ENCODE results near the gene E2F8. TPM values are rescaled to one million over a fixed set of nuclear protein-coding genes. Genes with fewer than 3 reads are reported as not detected.

The E2F8 gene
- total and polyA plus RNA-seq, 2 experiments from 2014 or later, result 8.3 to 10.6 TPM

GRCh38 chr11:19208959-19209546 lies 31.7 kb downstream of the E2F8 start:
- H3K36me3 Mint-ChIP-seq (ENCODE audit: low read depth), result no peaks in the 10 kb centered on the region
- no peaks in the 10 kb centered on the region for H3K79me2 ChIP-seq (replicated peaks; ENCODE audit: insufficient read depth)
- H3K27ac Mint-ChIP-seq, result no peak overlapping the region
- no peaks in the 10 kb centered on the region for H3F3A ChIP-seq (replicated peaks; ENCODE audit: low read depth)
- H3K4me2 ChIP-seq, result no peak overlapping the region
- H3K9me3 Mint-ChIP-seq, result no peaks in the 10 kb centered on the region
- no peak overlapping the region for H3K4me3 Mint-ChIP-seq
- H3K27me3 ChIP-seq (ENCODE audit: insufficient read depth), result no peaks in the 10 kb centered on the region
- no peaks in the 10 kb centered on the region for H3K4me1 ChIP-seq (ENCODE audit: insufficient read depth)
- ATAC-seq (no peak), DNase-seq (ENCODE audit: low spot score) (no peak)
- no peaks in the 10 kb centered on the region for H3K9me2 ChIP-seq (ENCODE audit: insufficient read depth)
- TF ChIP-seq, protein P1, sequence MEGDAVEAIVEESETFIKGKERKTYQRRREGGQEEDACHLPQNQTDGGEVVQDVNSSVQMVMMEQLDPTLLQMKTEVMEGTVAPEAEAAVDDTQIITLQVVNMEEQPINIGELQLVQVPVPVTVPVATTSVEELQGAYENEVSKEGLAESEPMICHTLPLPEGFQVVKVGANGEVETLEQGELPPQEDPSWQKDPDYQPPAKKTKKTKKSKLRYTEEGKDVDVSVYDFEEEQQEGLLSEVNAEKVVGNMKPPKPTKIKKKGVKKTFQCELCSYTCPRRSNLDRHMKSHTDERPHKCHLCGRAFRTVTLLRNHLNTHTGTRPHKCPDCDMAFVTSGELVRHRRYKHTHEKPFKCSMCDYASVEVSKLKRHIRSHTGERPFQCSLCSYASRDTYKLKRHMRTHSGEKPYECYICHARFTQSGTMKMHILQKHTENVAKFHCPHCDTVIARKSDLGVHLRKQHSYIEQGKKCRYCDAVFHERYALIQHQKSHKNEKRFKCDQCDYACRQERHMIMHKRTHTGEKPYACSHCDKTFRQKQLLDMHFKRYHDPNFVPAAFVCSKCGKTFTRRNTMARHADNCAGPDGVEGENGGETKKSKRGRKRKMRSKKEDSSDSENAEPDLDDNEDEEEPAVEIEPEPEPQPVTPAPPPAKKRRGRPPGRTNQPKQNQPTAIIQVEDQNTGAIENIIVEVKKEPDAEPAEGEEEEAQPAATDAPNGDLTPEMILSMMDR (conservative IDR thresholded peaks at IDR 0.05; ENCODE audit: low read depth in 2 of 2), result no peak
- TF ChIP-seq STAT1 (IDR thresholded peaks at IDR 0.05; ENCODE audit: unreplicated experiment) (no peak), ZNF114 (CRISPR knock-in tag; IDR thresholded peaks at IDR 0.05) (no peak), NANOG (IDR thresholded peaks at IDR 0.05; ENCODE audit: borderline replicate concordance) (no peak), JUNB (IDR thresholded peaks at IDR 0.05; ENCODE audit: unreplicated experiment) (no peak)
- TF ChIP-seq, protein P2, sequence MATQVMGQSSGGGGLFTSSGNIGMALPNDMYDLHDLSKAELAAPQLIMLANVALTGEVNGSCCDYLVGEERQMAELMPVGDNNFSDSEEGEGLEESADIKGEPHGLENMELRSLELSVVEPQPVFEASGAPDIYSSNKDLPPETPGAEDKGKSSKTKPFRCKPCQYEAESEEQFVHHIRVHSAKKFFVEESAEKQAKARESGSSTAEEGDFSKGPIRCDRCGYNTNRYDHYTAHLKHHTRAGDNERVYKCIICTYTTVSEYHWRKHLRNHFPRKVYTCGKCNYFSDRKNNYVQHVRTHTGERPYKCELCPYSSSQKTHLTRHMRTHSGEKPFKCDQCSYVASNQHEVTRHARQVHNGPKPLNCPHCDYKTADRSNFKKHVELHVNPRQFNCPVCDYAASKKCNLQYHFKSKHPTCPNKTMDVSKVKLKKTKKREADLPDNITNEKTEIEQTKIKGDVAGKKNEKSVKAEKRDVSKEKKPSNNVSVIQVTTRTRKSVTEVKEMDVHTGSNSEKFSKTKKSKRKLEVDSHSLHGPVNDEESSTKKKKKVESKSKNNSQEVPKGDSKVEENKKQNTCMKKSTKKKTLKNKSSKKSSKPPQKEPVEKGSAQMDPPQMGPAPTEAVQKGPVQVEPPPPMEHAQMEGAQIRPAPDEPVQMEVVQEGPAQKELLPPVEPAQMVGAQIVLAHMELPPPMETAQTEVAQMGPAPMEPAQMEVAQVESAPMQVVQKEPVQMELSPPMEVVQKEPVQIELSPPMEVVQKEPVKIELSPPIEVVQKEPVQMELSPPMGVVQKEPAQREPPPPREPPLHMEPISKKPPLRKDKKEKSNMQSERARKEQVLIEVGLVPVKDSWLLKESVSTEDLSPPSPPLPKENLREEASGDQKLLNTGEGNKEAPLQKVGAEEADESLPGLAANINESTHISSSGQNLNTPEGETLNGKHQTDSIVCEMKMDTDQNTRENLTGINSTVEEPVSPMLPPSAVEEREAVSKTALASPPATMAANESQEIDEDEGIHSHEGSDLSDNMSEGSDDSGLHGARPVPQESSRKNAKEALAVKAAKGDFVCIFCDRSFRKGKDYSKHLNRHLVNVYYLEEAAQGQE (IDR thresholded peaks at IDR 0.05; ENCODE audit: unreplicated experiment), result no peak
- no peak overlapping the region for H3K4me3 ChIP-seq
- H2AFZ ChIP-seq, result 0 out of 2 replicates have a peak overlapping the region, but pooled peaks have one; percentile 14
- no peak overlapping the region for H3K27ac ChIP-seq (ENCODE audit: low read depth)
- H3K4me1 Mint-ChIP-seq, result peaks cover 10% of the 10 kb centered on the region; the same call in 2 of the 3 replicates
- H3K36me3 ChIP-seq (ENCODE audit: insufficient read depth), result no peaks in the 10 kb centered on the region
- H3K27me3 Mint-ChIP-seq (ENCODE audit: insufficient read depth, low read depth, poor library complexity), result no peaks in the 10 kb centered on the region
- no peaks in the 10 kb centered on the region for H4K20me1 ChIP-seq (replicated peaks; ENCODE audit: insufficient read depth)

DNA sequence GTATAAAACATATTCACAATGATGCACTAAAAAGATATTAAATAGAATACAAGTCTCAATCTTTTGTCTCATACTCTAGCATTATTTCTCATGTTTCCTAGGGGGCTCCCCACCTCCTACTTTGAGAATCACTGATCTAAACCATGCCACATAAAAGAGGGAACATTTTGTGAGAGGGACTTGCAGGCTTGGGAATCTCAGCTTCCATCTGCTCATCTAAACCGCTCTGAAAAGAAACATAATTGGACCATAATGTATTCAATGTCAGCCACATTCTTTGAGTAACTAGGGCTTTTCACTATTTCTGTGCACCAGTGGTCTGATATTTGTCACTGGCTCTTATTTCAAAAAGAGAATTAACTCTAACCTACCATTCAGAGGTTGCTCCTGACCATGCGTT lies 32.6 kb downstream of the E2F8 start:
- no peaks in the 10 kb centered on the region for H3K36me3 Mint-ChIP-seq (ENCODE audit: low read depth)
- ATAC-seq, result no peak
- H3K27ac Mint-ChIP-seq, result no peak overlapping the region
- H3K9me2 ChIP-seq (ENCODE audit: insufficient read depth), result no peaks in the 10 kb centered on the region
- H3K4me3 Mint-ChIP-seq, result no peak overlapping the region
- no peaks in the 10 kb centered on the region for H3K27me3 Mint-ChIP-seq (ENCODE audit: insufficient read depth, low read depth, poor library complexity)
- H3K4me1 Mint-ChIP-seq, result peaks cover 10% of the 10 kb centered on the region; the same call in 2 of the 3 replicates
- no peaks in the 10 kb centered on the region for H3F3A ChIP-seq (replicated peaks; ENCODE audit: low read depth)
- H3K27me3 ChIP-seq (ENCODE audit: insufficient read depth), result no peaks in the 10 kb centered on the region
- no peak for DNase-seq (ENCODE audit: low spot score)
- no peak overlapping the region for H3K27ac ChIP-seq (ENCODE audit: low read depth)
- no peaks in the 10 kb centered on the region for H3K9me3 Mint-ChIP-seq
- no peak overlapping the region for H3K4me2 ChIP-seq
- H2AFZ ChIP-seq, result 0 out of 2 replicates have a peak overlapping the region, but pooled peaks have one; percentile 14
- H3K4me3 ChIP-seq, result no peak overlapping the region
- no peaks in the 10 kb centered on the region for H3K79me2 ChIP-seq (replicated peaks; ENCODE audit: insufficient read depth)
- H4K20me1 ChIP-seq (replicated peaks; ENCODE audit: insufficient read depth), result no peaks in the 10 kb centered on the region
- no peaks in the 10 kb centered on the region for H3K36me3 ChIP-seq (ENCODE audit: insufficient read depth)
- H3K4me1 ChIP-seq (ENCODE audit: insufficient read depth), result no peaks in the 10 kb centered on the region
- TF ChIP-seq EZH2phosphoT487 (IDR thresholded peaks at IDR 0.05; ENCODE audit: unreplicated experiment), result no peak
- TF ChIP-seq NANOG (IDR thresholded peaks at IDR 0.05; ENCODE audit: borderline replicate concordance), result no peak
- no peak for TF ChIP-seq POLR2AphosphoS5 (IDR thresholded peaks at IDR 0.05; ENCODE audit: low read depth)
- TF ChIP-seq CREB1 (CRISPR knock-in tag; IDR thresholded peaks at IDR 0.05; ENCODE audit: low read depth), result no peak
- TF ChIP-seq ZNF331 (CRISPR knock-in tag; IDR thresholded peaks at IDR 0.05; ENCODE audit: low read depth), result no peak
- no peak for TF ChIP-seq EZH2 (IDR thresholded peaks at IDR 0.05; ENCODE audit: low read depth, unreplicated experiment)
- no peak for TF ChIP-seq JUNB (IDR thresholded peaks at IDR 0.05; ENCODE audit: unreplicated experiment)
